ENCODE measurements around the gene PRDM16.

The PRDM16 gene

GRCh38 chr1:3207217-3207848 is 138.3 kb downstream of the PRDM16 start:
- no peak for DNase-seq (ENCODE audit: low spot score)

- DNase-seq (ENCODE audit: low spot score) = no peak
Observed at GRCh38 chr1:3208819-3209200, 139.8 kb downstream of the PRDM16 start.

DNA sequence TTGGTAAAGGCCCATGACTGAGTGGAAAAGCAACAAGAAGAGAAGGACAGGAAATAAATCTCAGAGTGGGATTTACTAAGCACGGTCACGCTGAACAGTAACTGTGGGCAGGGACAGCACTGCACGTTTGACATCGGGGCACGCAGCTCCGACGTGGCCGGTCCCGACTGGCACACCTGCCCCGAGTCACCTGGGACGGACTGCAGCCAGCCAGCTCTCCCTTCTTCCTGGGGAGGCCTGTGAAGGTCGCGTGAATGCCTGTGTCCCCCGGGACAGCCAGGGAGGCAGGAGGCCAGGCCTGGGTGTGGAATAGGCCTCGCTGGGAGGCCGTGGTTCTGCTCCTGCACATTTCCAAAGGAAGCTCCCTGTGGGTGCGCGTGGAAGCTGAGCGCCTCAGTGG is 140.2 kb downstream of the PRDM16 start:
- no peak for DNase-seq (ENCODE audit: low spot score)

- peak; percentile 58 for DNase-seq (ENCODE audit: low spot score)
Observed at GRCh38 chr1:3211582-3212375, 142.8 kb downstream of the PRDM16 start.

- DNase-seq (ENCODE audit: low spot score) = no peak
Observed at GRCh38 chr1:3212453-3213355, 143.7 kb downstream of the PRDM16 start.

DNA sequence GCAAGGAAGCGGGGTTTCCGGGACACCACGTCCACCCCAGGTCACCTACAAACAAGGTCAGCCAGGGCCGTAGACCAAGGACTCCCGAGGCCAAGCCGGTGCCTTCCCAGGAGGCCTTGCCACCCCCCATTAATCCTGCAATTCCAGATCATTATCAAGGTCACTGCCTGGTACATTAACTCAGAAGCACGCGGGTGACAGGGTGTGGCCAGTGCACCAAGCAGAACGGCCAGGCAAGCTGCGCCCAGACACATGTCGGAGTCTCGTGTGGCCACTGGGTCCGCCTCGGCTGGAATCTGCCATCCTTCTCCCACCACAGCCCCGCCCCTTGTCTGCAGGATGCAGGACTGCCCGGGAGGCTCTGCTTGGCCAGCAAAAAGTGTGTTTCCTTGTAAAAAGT is 144.7 kb downstream of the PRDM16 start:
- no peak for DNase-seq (ENCODE audit: low spot score)

DNA sequence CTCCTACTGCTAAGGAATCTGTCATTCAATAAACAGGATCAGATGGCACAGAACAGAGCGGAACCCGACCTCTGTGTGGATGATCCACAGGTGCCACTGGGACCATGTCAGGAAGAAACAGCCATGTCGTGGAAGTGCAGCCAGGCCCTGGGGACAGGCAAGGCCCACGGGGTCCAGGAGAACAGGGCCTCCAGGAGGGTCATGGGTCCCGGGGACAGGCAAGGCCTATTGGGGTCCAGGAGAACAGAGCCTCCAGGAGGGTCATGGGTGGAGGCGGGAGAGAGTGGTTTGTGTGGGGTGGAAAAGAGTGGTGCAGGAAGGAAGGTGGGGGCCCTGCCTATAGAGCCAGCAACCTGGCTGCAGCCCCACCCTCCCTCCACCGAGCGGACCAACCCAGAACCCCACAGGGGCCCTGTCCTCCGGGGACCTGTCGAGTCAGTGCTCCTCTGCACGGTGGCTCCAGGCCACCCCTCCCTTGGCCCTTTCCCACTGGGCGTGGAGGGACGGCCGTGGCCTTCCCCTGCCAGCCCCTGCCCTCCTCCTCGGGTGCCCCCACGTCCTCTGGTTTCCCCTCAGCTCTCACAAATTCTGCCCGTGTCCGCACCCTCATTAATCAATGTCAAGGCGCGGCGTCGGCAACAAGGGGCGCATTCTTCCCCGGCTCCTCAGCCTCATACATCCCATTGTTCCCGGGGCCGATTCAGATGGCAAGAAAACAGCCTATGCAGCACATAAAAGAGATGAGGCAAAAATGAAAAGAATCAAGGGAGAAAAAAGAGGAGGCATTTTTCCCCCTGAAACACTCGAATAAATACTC is 146.4 kb downstream of the PRDM16 start:
- DNase-seq (ENCODE audit: low spot score) = peak; percentile 25

GRCh38 chr1:3216015-3216391 is 147.0 kb downstream of the PRDM16 start:
- DNase-seq (ENCODE audit: low spot score) = no peak

- no peak for DNase-seq (ENCODE audit: low spot score)
Observed at GRCh38 chr1:3217181-3217641, 148.2 kb downstream of the PRDM16 start.

- DNase-seq (ENCODE audit: low spot score) = no peak
Observed at GRCh38 chr1:3217979-3218679, 149.1 kb downstream of the PRDM16 start.

GRCh38 chr1:3219005-3219790 is 150.2 kb downstream of the PRDM16 start:
- peak; percentile 91 for DNase-seq (ENCODE audit: low spot score)

DNA sequence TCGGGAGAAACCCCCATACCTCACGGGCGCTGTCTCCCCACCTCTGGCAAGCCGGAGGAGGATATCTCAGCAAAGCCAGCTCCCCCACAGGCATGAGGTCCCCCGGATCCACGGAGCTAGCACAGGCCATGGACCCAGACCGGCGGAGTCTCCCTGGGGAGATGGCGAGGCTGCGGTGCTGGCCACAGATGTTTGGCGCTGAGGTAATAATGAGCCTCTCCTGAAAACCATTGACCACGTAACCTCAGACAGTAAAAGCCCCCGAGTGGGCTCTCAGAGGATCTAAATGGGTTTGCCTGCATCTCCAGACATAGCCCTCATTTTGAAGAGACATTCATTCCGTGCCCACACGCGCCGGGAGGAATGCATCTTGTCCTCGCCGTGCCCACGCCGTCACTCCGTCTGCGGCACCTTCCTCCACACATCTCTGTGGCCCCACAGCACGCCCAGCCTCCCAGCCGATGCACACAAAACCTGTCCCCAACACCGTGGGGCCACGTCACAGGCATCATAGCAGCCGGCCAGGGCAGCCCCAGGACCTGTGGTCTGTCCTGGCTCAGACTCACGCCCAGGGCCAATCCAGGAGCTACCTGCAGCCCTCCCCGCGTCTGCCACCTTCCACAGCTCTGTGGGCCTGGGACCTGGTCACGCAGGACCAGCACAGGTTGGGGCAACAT is 150.9 kb downstream of the PRDM16 start:
- no peak for DNase-seq (ENCODE audit: low spot score)

DNA sequence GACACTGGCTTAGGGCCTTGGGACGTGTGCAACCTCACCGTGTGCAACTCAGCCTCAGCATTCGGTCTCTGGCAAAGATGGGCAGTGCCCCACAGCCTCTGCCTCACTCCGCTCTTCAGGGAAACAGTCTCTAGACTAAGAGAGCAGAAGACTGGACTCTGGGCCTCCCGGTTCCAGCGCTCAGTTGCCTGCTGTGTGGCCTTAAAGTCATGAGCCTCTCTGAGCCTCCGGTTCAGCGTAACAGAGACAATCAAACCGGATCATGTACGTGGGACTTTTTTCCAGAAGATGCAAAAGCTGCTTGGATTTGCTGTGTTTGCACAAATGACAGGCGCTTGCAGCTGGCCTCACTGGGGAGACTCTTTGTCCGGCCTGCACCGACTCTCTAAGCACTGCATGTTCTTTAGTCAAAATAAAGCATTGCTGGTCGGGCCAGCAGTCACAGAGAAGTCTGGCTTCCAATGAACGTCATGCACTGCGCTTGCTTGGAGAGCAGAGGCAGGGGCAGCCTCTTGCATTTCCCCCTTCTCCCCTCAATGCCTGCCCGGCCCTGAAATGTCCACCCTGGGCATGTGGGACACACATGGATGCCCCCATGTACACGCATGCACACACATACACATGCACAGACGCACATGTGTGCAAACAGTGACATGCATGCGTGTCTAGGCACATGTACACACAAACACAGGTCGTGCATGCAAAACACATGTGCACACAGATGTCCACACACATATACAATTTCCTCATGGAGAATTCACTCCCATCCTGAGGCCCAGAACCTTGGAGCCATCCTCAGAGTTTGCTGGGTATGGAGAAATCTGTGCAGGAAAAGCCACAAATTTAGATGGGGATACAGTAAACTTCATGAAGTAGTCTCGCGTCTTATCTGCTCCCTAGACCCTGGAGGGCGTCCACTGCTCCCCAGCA is 152.4 kb downstream of the PRDM16 start:
- peak; percentile 47 for DNase-seq (ENCODE audit: low spot score)

DNA sequence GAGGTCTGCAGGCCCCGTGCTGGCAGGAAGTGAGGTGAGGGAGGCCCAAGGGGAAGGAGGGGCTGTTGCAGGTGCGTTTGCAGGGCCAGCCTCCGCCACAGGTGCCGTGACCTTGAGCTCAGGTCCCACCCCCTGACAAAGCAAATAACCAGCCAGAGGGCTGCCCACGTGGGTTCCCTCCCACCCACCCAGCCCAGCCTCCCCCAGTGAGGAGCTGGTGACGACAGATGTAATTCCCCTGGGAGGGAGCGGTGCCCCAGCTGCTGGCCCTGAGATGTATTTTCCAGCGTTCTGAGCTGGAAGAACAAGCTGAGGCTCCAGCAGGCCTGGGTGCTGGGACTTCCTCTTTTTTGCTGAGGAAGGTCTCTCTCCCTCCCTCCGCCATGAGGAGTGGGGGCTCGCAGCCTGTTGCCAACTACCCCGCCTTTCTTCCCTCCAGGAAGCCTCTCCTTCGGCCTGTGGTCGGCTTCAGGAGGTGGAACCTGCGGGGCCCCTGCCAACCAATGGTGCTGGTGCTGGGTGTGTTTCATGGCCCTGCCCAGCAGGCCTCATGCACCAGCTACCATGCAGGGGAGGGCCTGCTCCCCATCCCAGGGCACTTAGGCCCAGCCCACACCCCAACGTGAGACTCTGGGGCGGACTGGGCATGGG is 153.2 kb downstream of the PRDM16 start:
- no peak for DNase-seq (ENCODE audit: low spot score)

DNA sequence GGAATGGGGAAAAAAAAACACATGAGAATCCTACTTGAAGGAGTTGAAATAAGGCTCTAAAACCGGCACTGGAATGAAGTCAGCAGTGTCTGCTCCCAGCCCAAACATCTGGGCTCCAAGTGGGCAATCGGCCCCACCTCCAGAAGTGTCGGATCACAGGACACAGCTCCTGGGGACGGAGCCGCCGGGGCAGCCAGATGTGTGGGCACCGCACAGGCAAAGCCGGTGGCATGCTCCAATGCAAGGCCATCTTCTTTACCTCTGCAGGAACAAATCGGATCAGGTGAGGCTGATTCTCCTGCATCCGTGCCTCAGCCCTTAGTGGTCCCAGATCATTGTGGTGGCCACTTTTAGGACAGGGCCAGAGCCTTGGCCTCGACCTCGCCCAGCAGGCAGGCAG is 156.7 kb downstream of the PRDM16 start:
- no peak for DNase-seq (ENCODE audit: low spot score)

- DNase-seq (ENCODE audit: low spot score) = no peak
Observed at GRCh38 chr1:3226191-3226590, 157.2 kb downstream of the PRDM16 start.

GRCh38 chr1:3226701-3227350 is 157.8 kb downstream of the PRDM16 start:
- no peak for DNase-seq (ENCODE audit: low spot score)

- DNase-seq (ENCODE audit: low spot score) = no peak
Observed at GRCh38 chr1:3227351-3227704, 158.3 kb downstream of the PRDM16 start.

All from putamen (tissue), 1 donor.